NCI-H82 (cell line): Measurements from ENCODE around the gene SLC29A1.
A peak's percentile ranks its signal among the peaks of the same experiment; 100 is the strongest.

Experiments used
- DNase-seq: peaks from one replicate; lab custom pipeline; 2025; lab: John Stamatoyannopoulos, UW

SLC29A1 gene

GRCh38 chr6:44237021-44237812, 13.8 kb downstream of the SLC29A1 start:
- DNase-seq, result peak; percentile 99

- peak; percentile 86 for DNase-seq
Measured at GRCh38 chr6:44237813-44238433, 14.5 kb downstream of the SLC29A1 start.

GRCh38 chr6:44238687-44239350, 15.4 kb downstream of the SLC29A1 start:
- DNase-seq, result peak; percentile 52

GRCh38 chr6:44243345-44243744, 19.9 kb downstream of the SLC29A1 start:
- peak; percentile 91 for DNase-seq

- peak; percentile 60 for DNase-seq
Measured at GRCh38 chr6:44245391-44245911, 22.1 kb downstream of the SLC29A1 start.

GRCh38 chr6:44245912-44246662, 22.7 kb downstream of the SLC29A1 start:
- peak; percentile 92 for DNase-seq

GRCh38 chr6:44246663-44247337, 23.4 kb downstream of the SLC29A1 start, which contains the start of gene HSP90AB1:
HSP90AB1 (plus strand) TSS chr6:44247101; CDS start chr6:44248630, 1,529 bp downstream.
- DNase-seq, result peak; percentile 100

- peak; percentile 66 for DNase-seq
Measured at GRCh38 chr6:44247338-44248302, 24.2 kb downstream of the SLC29A1 start.

GRCh38 chr6:44248579-44248978, 25.2 kb downstream of the SLC29A1 start:
- DNase-seq, result no peak

GRCh38 chr6:44249082-44249748, 25.8 kb downstream of the SLC29A1 start:
- no peak for DNase-seq

- no peak for DNase-seq
Measured at GRCh38 chr6:44250067-44250717, 26.8 kb downstream of the SLC29A1 start.

GRCh38 chr6:44250718-44251123, 27.3 kb downstream of the SLC29A1 start:
- no peak for DNase-seq

- DNase-seq, result no peak
Measured at GRCh38 chr6:44251576-44252524, 28.5 kb downstream of the SLC29A1 start.

- DNase-seq, result peak; percentile 88
Measured at GRCh38 chr6:44253307-44254101, 30.1 kb downstream of the SLC29A1 start.

GRCh38 chr6:44254191-44255104, 31.1 kb downstream of the SLC29A1 start:
- peak; percentile 65 for DNase-seq
